HepG2 (cell line): ENCODE results near the gene HOXA10. TPM values are rescaled to one million over a fixed set of nuclear protein-coding genes. Genes with fewer than 3 reads are reported as not detected.

ENCODE experiments used
- ATAC-seq: fragments of 200-7000 bp; cut with Tn5 transposase; 3 replicates; pipeline ENCODE4 v1.9.1; 2020; ENCODE audit warnings: mild to moderate bottlenecking, moderate library complexity
- BruUV-seq: library from RNA; stranded (reverse); fragments of 400-500 nt; replicated peaks from 2 replicates; lab custom pipeline; 2021; lab: Mats Ljungman, UMichigan
- CTCF ChIA-PET: fragments of 300-600 bp; formaldehyde crosslinking; extraction: SDS; loops from one replicate; lab custom pipeline; 2021; ENCODE audit warnings: low total read pairs, inconsistent platforms, low intra/inter-chr PET ratio; lab: Yijun Ruan, JAX
- POLR2A ChIA-PET: fragments of 350-600 bp; sonication (Branson Sonifier 250); formaldehyde crosslinking; loops from one replicate; lab custom pipeline; 2020; ENCODE audit warnings: antibody characterized with exemption, inconsistent platforms; lab: Yijun Ruan, JAX
- DNase-seq: peaks from one replicate; pipeline ENCODE4 v3.0.0-alpha.2; 2015; ENCODE audit warnings: low spot score
- FAIRE-seq: peaks from 3 replicates; lab custom pipeline; 2011; peaks lifted over from hg19 to GRCh38; lab: Jason Lieb, UNC
- H2AFZ ChIP-seq: one replicate; pipeline ENCODE4 v1.6.1; 2011; ENCODE audit warnings: low read length, inconsistent platforms
- H3K27ac ChIP-seq: fragments of 300-600 bp; 3 replicates; pipeline ENCODE4 v1.8.0; 2011; ENCODE audit warnings: mixed run types, mild to moderate bottlenecking, mixed read lengths, low read length, inconsistent platforms; ENCODE audit not compliant: insufficient read depth; ENCODE audit errors: extremely low read length
- H3K27me3 ChIP-seq, 2 experiments: fragments of 200-600 bp in 1 of 2; 2 replicates in 1 of 2; 3 replicates in 1 of 2; pipeline versions ENCODE4 v1.6.0 to v1.8.0; 2011; ENCODE audit warnings: low read length in 2 of 2, mild to moderate bottlenecking in 2 of 2, moderate library complexity in 2 of 2, inconsistent platforms in 1 of 2; ENCODE audit not compliant: insufficient read depth in 2 of 2, control insufficient read depth in 1 of 2
- H3K36me3 ChIP-seq, 2 experiments: fragments of 200-600 bp in 1 of 2; replicated peaks in 1 of 2; 2 replicates in 1 of 2; 3 replicates in 1 of 2; pipeline versions ENCODE4 v1.5.1 to v1.8.0; 2011; ENCODE audit warnings: low read length in 2 of 2, inconsistent platforms in 1 of 2; ENCODE audit not compliant: insufficient read depth in 2 of 2, control insufficient read depth in 1 of 2
- H3K4me1 ChIP-seq: 2 replicates; pipeline ENCODE4 v1.5.1; 2012; ENCODE audit warnings: low read length, inconsistent platforms; ENCODE audit not compliant: insufficient read depth
- H3K4me2 ChIP-seq: 2 replicates; pipeline ENCODE4 v1.6.0; 2011; ENCODE audit warnings: low read depth, low read length, inconsistent platforms
- H3K4me3 ChIP-seq, 3 experiments: fragments of 200-600 bp in 1 of 3; sonication (generic), shearing (Covaris generic) in 1 of 3; replicated peaks in 1 of 3; 2 replicates each; pipeline ENCODE4 v1.5.1; 2011 to 2016; ENCODE audit warnings: low read length in 3 of 3, inconsistent platforms in 2 of 3, low read depth in 2 of 3, mild to moderate bottlenecking in 2 of 3, control low read depth in 1 of 3, mixed read lengths in 1 of 3; ENCODE audit not compliant: insufficient read depth in 1 of 3
- H3K79me2 ChIP-seq: one replicate; pipeline ENCODE4 v1.6.1; 2011; ENCODE audit warnings: low read length, inconsistent platforms; ENCODE audit not compliant: insufficient read depth
- H3K9ac ChIP-seq: 2 replicates; pipeline ENCODE4 v1.6.0; 2011; ENCODE audit warnings: mild to moderate bottlenecking, low read depth, low read length, inconsistent platforms; ENCODE audit not compliant: insufficient read depth
- H3K9me3 ChIP-seq: 2 replicates; pipeline ENCODE4 v1.5.1; 2012; ENCODE audit warnings: mild to moderate bottlenecking, low read length
- H4K20me1 ChIP-seq: 2 replicates; pipeline ENCODE4 v1.6.0; 2011; ENCODE audit warnings: inconsistent platforms, mild to moderate bottlenecking, low read length, moderate library complexity; ENCODE audit not compliant: insufficient read depth
- EP300 ChIP-seq, 3 experiments: sonication (generic) in 1 of 3; formaldehyde crosslinking in 1 of 3; IDR thresholded peaks; 2 replicates each; pipeline versions ENCODE4 v1.5.1 to v1.6.1; 2011 to 2020; ENCODE audit warnings: low read depth in 2 of 3, low read length in 2 of 3, borderline replicate concordance in 1 of 3, improper control_type of control experiment in 1 of 3, mild to moderate bottlenecking in 1 of 3, missing genetic modification reagents in 1 of 3, moderate library complexity in 1 of 3
- HNRNPLL ChIP-seq: fragments of 200-400 bp; formaldehyde crosslinking; IDR thresholded peaks from 2 replicates; pipeline ENCODE4 v1.6.1; 2017; ENCODE audit warnings: mild to moderate bottlenecking, low read depth, low read length; ENCODE audit not compliant: poor library complexity, severe bottlenecking
- NFKB2 ChIP-seq: sonication (generic); formaldehyde crosslinking; IDR thresholded peaks from 2 replicates; pipeline ENCODE4 v1.4.0; 2020; ENCODE audit warnings: missing genetic modification reagents, borderline replicate concordance
- ZGPAT ChIP-seq: IDR thresholded peaks from 2 replicates; pipeline ENCODE4 v1.6.1; 2016; ENCODE audit warnings: mild to moderate bottlenecking
- ZNF564 ChIP-seq: sonication (generic); formaldehyde crosslinking; IDR thresholded peaks from 2 replicates; pipeline ENCODE4 v1.8.1; 2023; ENCODE audit warnings: mild to moderate bottlenecking, missing genetic modification reagents
- ZNF776 ChIP-seq: sonication (generic); formaldehyde crosslinking; IDR thresholded peaks from 2 replicates; pipeline ENCODE4 v1.4.0; 2020; ENCODE audit warnings: mild to moderate bottlenecking, missing genetic modification reagents
- ZNF841 ChIP-seq: sonication (generic); formaldehyde crosslinking; IDR thresholded peaks from 2 replicates; pipeline ENCODE4 v1.8.1; 2023; ENCODE audit warnings: missing genetic modification reagents, borderline replicate concordance
- WGBS: methylation state at CpG from one replicate; pipeline ENCODE4 v1.1.6; 2017; ENCODE audit warnings: low lambda C conversion rate; 5-methylcytosine and 5-hydroxymethylcytosine counted together
- in situ Hi-C: cut with HindIII; loops from 2 replicates; pipeline ENCODE4 v1.10.0; 2017; ENCODE audit warnings: low pct_unique_long_range_greater_than_20kb; ENCODE audit not compliant: extremely low pct_ligation_motif_present
- intact Hi-C: fragments of 100-400 bp; cut with micrococcal nuclease; formaldehyde crosslinking; loops from one replicate; pipeline ENCODE4 v1.10.0; 2022; ENCODE audit not compliant: unreplicated experiment
- polyA plus RNA-seq, 8 experiments: library from polyadenylated mRNA; depleted of rRNA in 3 of 8; stranded (reverse) in 7 of 8; unstranded in 1 of 8; fragments of >200 nt; fragmentation: Illumina TruSeq in 4 of 8; extraction: Trizol in 4 of 8; gene quantifications; 2 replicates each; pipeline versions ENCODE4 v1.2.1 to v1.2.3, GENCODE V29; 2011 to 2016; ENCODE audit warnings: low read depth in 4 of 8, missing spikeins in 1 of 8, mixed read lengths in 1 of 8; ENCODE audit not compliant: insufficient read depth in 1 of 8
- total RNA-seq, 5 experiments: library from RNA; depleted of rRNA; stranded (reverse); fragments of >200 nt; fragmentation: Illumina TruSeq; extraction: Trizol; gene quantifications; 2 replicates each; pipeline ENCODE4 v1.2.3, GENCODE V29; 2016; ENCODE audit warnings: low read depth in 1 of 5

HOXA10 gene
- total and polyA plus RNA-seq, 2 of the 13 experiments (the other 11 are each of a cell fraction or from before 2014, with no cell fraction given): not detected

- TF ChIP-seq HNRNPLL: peak; percentile 18
- TF ChIP-seq ZNF841 (CRISPR knock-in tag): no peak
- TF ChIP-seq ZNF564 (CRISPR knock-in tag): no peak
- no peak for TF ChIP-seq ZNF776
- TF ChIP-seq EP300 (IDR thresholded peaks at IDR 0.05; ENCODE audit: low read depth in 2 of 2, low read length in 2 of 2): no peak
- no peak for TF ChIP-seq EP300 (CRISPR knock-in tag; IDR thresholded peaks at IDR 0.05; ENCODE audit: borderline replicate concordance)
Observed at GRCh38 chr7:27164367-27165088, 9.6 kb downstream of the HOXA10 start (continued).

- peak overlapping the region in 1 of 3 experiments; percentile 63; a peak in 3 of 6 replicates for H3K4me3 ChIP-seq
- no peak overlapping the region for H3K9ac ChIP-seq
- H2AFZ ChIP-seq: no peak overlapping the region
- peaks cover 2 to 42% of the 10 kb centered on the region in 2 experiments for H3K27me3 ChIP-seq
- no peak for ATAC-seq
- ChIA-PET POLR2A (no interaction called here), CTCF (no interaction called here)
- 0 out of 2 replicates have a peak, but pooled peaks cover 4% of the 10 kb centered on the region for H3K4me1 ChIP-seq
- H3K27ac ChIP-seq: no peak overlapping the region
- FAIRE-seq: no peak
- DNase-seq: no peak
- no peaks in the 10 kb centered on the region for H3K36me3 ChIP-seq
- no peaks in the 10 kb centered on the region for H4K20me1 ChIP-seq
- TF ChIP-seq NFKB2 (CRISPR knock-in tag) (peak; percentile 21; the same call in 1 of the 2 replicates), ZGPAT (CRISPR knock-in tag) (no peak)
- H3K4me2 ChIP-seq: peak overlapping the region; percentile 55; the same call in 1 of the 2 replicates
- H3K9me3 ChIP-seq: no peaks in the 10 kb centered on the region
- no peaks in the 10 kb centered on the region for H3K79me2 ChIP-seq
- intact Hi-C loops: loop anchor here (5.0 kb wide), 1 partner anchor 482 kb away; no protein-coding TSS in a partner anchor
- WGBS: 45% methylated on average over 12 of the region's 12 CpGs
- BruUV-seq: no TSS peak
- in situ Hi-C loops: loop anchor here (25.0 kb wide), 1 partner anchor 1077 kb away; no protein-coding TSS in a partner anchor
Observed at GRCh38 chr7:27164045-27164366, 10.1 kb downstream of the HOXA10 start.
